HCT116 (cell line): ENCODE results near the gene EDEM3. TPM values are rescaled to one million over a fixed set of nuclear protein-coding genes. Genes with fewer than 3 reads are reported as not detected.

Experiments used
- ATAC-seq: fragments of 200-7000 bp; cut with Tn5 transposase; 2 replicates; pipeline ENCODE4 v1.9.1; 2020; ENCODE audit warnings: mild to moderate bottlenecking, moderate library complexity
- BruUV-seq: library from RNA; stranded (reverse); fragments of 400-500 nt; replicated peaks from 2 replicates; lab custom pipeline; 2021; lab: Mats Ljungman, UMichigan
- CTCF ChIA-PET: fragments of 300-600 bp; sonication (Branson Sonifier 250); formaldehyde crosslinking; loops from one replicate; lab custom pipeline; 2021; ENCODE audit warnings: antibody characterized with exemption; lab: Charles Lee
- POLR2A ChIA-PET: fragments of 300-600, 350-600 bp; sonication (Branson Sonifier 250); formaldehyde crosslinking; loops from one replicate; lab custom pipeline; 2021; ENCODE audit warnings: antibody characterized with exemption; lab: Charles Lee
- RAD21 ChIA-PET, 2 experiments: fragments of 300-600 bp; sonication (Branson Sonifier 250); formaldehyde crosslinking; loops; one replicate each; lab custom pipeline; 2023; ENCODE audit warnings: low total read pairs in 2 of 2; ENCODE audit not compliant: uncharacterized antibody in 2 of 2, unreplicated experiment in 2 of 2, low non-redundant PET in 1 of 2; lab: Charles Lee
- DNase-seq: peaks from one replicate; pipeline ENCODE4 v3.0.0-alpha.2; 2010; ENCODE audit warnings: low read depth, low spot score
- H2AFZ ChIP-seq: fragments of 200-600 bp; shearing (Covaris generic), sonication (generic); 2 replicates; pipeline ENCODE4 v1.6.1; 2017; ENCODE audit warnings: low read depth, mixed run types, mixed read lengths, antibody characterized with exemption, low read length; ENCODE audit not compliant: poor library complexity, severe bottlenecking
- H3K27ac ChIP-seq: 2 replicates; pipeline ENCODE4 v1.5.1; 2012; ENCODE audit warnings: low read depth, low read length
- H3K27me3 ChIP-seq: fragments of 200-600 bp; sonication (generic); 2 replicates; pipeline ENCODE4 v1.6.1; 2016; ENCODE audit warnings: mixed run types, low read length, mixed read lengths; ENCODE audit not compliant: insufficient read depth
- H3K36me3 ChIP-seq, 2 experiments: fragments of 200-500 bp in 1 of 2; fragments of 200-600 bp in 1 of 2; sonication (Bioruptor generic) in 1 of 2; sonication (generic) in 1 of 2; 2 replicates each; pipeline versions ENCODE4 v1.5.1 to v1.6.1; 2014 to 2016; ENCODE audit warnings: low read length in 2 of 2, inconsistent platforms in 1 of 2, mixed read lengths in 1 of 2, mixed run types in 1 of 2; ENCODE audit not compliant: insufficient read depth in 2 of 2, control insufficient read depth in 1 of 2
- H3K4me1 ChIP-seq, 2 experiments: fragments of 200-600 bp in 1 of 2; sonication (generic) in 1 of 2; 2 replicates each; pipeline versions ENCODE4 v1.5.1 to v1.6.1; 2012 to 2017; ENCODE audit warnings: low read length in 2 of 2, inconsistent platforms in 1 of 2, mild to moderate bottlenecking in 1 of 2, mixed read lengths in 1 of 2, mixed run types in 1 of 2, moderate library complexity in 1 of 2; ENCODE audit not compliant: insufficient read depth in 2 of 2, control insufficient read depth in 1 of 2
- H3K4me2 ChIP-seq: fragments of 200-600 bp; sonication (generic); 2 replicates; pipeline ENCODE4 v1.6.1; 2017; ENCODE audit warnings: mixed run types, low read length, mixed read lengths
- H3K4me3 ChIP-seq, 2 experiments: fragments of 200-600 bp in 1 of 2; sonication (generic) in 1 of 2; replicated peaks in 1 of 2; 2 replicates each; pipeline ENCODE4 v1.5.1; 2011 to 2016; ENCODE audit warnings: low read length in 2 of 2, control low read depth in 1 of 2, low read depth in 1 of 2, mild to moderate bottlenecking in 1 of 2, mixed read lengths in 1 of 2, mixed run types in 1 of 2
- H3K79me2 ChIP-seq: fragments of 200-600 bp; sonication (generic); 2 replicates; pipeline ENCODE4 v1.6.1; 2017; ENCODE audit warnings: mild to moderate bottlenecking, mixed run types, low read length, moderate library complexity, mixed read lengths; ENCODE audit not compliant: insufficient read depth
- H3K9ac ChIP-seq: fragments of 200-600 bp; sonication (generic); 2 replicates; pipeline ENCODE4 v1.6.1; 2016; ENCODE audit warnings: low read length, mixed read lengths
- H3K9me2 ChIP-seq: fragments of 200-600 bp; sonication (generic), shearing (Covaris generic); 2 replicates; pipeline ENCODE4 v1.6.1; 2017; ENCODE audit warnings: mixed run types, mild to moderate bottlenecking, moderate library complexity; ENCODE audit not compliant: insufficient read depth
- H3K9me3 ChIP-seq, 2 experiments: fragments of 200-500 bp in 1 of 2; fragments of 200-600 bp in 1 of 2; sonication (Bioruptor generic) in 1 of 2; sonication (generic) in 1 of 2; 2 replicates each; pipeline ENCODE4 v1.6.1; 2014 to 2017; ENCODE audit warnings: low read length in 2 of 2, mixed read lengths in 2 of 2, inconsistent platforms in 1 of 2, low read depth in 1 of 2, mild to moderate bottlenecking in 1 of 2, mixed run types in 1 of 2, moderate library complexity in 1 of 2; ENCODE audit not compliant: control insufficient read depth in 1 of 2, insufficient read depth in 1 of 2
- H4K20me1 ChIP-seq: fragments of 200-600 bp; sonication (generic), shearing (Covaris generic); 2 replicates; pipeline ENCODE4 v1.6.1; 2017; ENCODE audit warnings: mixed run types, mild to moderate bottlenecking, moderate library complexity; ENCODE audit not compliant: insufficient read depth
- ATF3 ChIP-seq: IDR thresholded peaks from 2 replicates; pipeline ENCODE4 v1.6.1; 2012
- CBX3 ChIP-seq: IDR thresholded peaks from 2 replicates; pipeline ENCODE4 v1.6.1; 2012; ENCODE audit warnings: low read depth
- CEBPB ChIP-seq: IDR thresholded peaks from 2 replicates; pipeline ENCODE4 v1.6.1; 2012; ENCODE audit warnings: low read depth
- EGR1 ChIP-seq: IDR thresholded peaks from 2 replicates; pipeline ENCODE4 v1.6.1; 2012; ENCODE audit warnings: low read depth
- EZH2 ChIP-seq: fragments of 200-600 bp; sonication (generic); IDR thresholded peaks from 2 replicates; pipeline ENCODE4 v1.6.1; 2017; ENCODE audit warnings: antibody characterized with exemption, mixed run types
- POLR2A ChIP-seq: IDR thresholded peaks from 2 replicates; pipeline ENCODE4 v1.7.0; 2011; ENCODE audit warnings: borderline replicate concordance; ENCODE audit not compliant: insufficient read depth, insufficient read length; ENCODE audit errors: extremely low read depth
- POLR2AphosphoS5 ChIP-seq: IDR thresholded peaks from 2 replicates; pipeline ENCODE4 v1.6.1; 2011; ENCODE audit warnings: mild to moderate bottlenecking, low read depth, low read length, moderate library complexity
- RAD21 ChIP-seq: IDR thresholded peaks from 2 replicates; pipeline ENCODE4 v1.6.1; 2012; ENCODE audit warnings: low read depth, mild to moderate bottlenecking
- SRF ChIP-seq: IDR thresholded peaks from 2 replicates; pipeline ENCODE4 v1.6.1; 2012; ENCODE audit warnings: low read depth
- TCF7L2 ChIP-seq: IDR thresholded peaks from 2 replicates; pipeline ENCODE4 v1.7.0; 2011; ENCODE audit warnings: borderline replicate concordance, inconsistent platforms; ENCODE audit not compliant: insufficient read depth, insufficient read length; ENCODE audit errors: extremely low read depth
- intact Hi-C: fragments of 100-400 bp; cut with micrococcal nuclease; formaldehyde crosslinking; loops from 2 replicates; pipeline ENCODE4 v1.10.0; 2022
- total RNA-seq: library from RNA; stranded (reverse); gene quantifications from one replicate; pipeline ENCODE4 v1.2.1, GENCODE V29; 2021; ENCODE audit not compliant: unreplicated experiment
- TF ChIP-seq, protein P1 (sequence below), 3 experiments: fragments of 200-600 bp in 1 of 3; sonication (generic) in 1 of 3; IDR thresholded peaks in 2 of 3; conservative IDR thresholded peaks in 1 of 3; 2 replicates each; pipeline ENCODE4 v1.5.1; 2012 to 2017; ENCODE audit warnings: low read depth in 2 of 3, low read length in 2 of 3, antibody characterized with exemption in 1 of 3, borderline replicate concordance in 1 of 3, control low read depth in 1 of 3, mild to moderate bottlenecking in 1 of 3, mixed read lengths in 1 of 3, mixed run types in 1 of 3, moderate library complexity in 1 of 3; ENCODE audit not compliant: insufficient read depth in 1 of 3

The EDEM3 gene
- total RNA-seq, 1 experiment from 2014 or later, result 14.9 TPM

GRCh38 chr1:184781941-184782340 lies 27.3 kb upstream of the EDEM3 start:
- no peak overlapping the region for H3K4me2 ChIP-seq
- H3K9me2 ChIP-seq, result no peaks in the 10 kb centered on the region
- no peak overlapping the region for H3K27ac ChIP-seq
- H3K9ac ChIP-seq, result no peak overlapping the region
- ATAC-seq (no peak), DNase-seq (no peak)
- H2AFZ ChIP-seq, result no peak overlapping the region
- no peak overlapping the region for H3K4me3 ChIP-seq
- H3K36me3 ChIP-seq, result no peaks in the 10 kb centered on the region
- POLR2A ChIA-PET, result no interaction called here
- no peaks in the 10 kb centered on the region for H3K79me2 ChIP-seq
- no peaks in the 10 kb centered on the region; a peak in 1 of 4 replicates for H3K9me3 ChIP-seq
- no peaks in the 10 kb centered on the region for H3K4me1 ChIP-seq
- no peaks in the 10 kb centered on the region for H4K20me1 ChIP-seq
- intact Hi-C loops, result no loop called here
- CTCF ChIA-PET, result no interaction called here
- no peaks in the 10 kb centered on the region for H3K27me3 ChIP-seq
- RAD21 ChIA-PET, result interaction anchor here in 1 of 2 experiments (0.6 kb wide), 1 partner anchor 77 kb away, joined by 6 read pairs; no protein-coding TSS in a partner anchor
- no peak for TF ChIP-seq CBX3
- TF ChIP-seq, protein P1, sequence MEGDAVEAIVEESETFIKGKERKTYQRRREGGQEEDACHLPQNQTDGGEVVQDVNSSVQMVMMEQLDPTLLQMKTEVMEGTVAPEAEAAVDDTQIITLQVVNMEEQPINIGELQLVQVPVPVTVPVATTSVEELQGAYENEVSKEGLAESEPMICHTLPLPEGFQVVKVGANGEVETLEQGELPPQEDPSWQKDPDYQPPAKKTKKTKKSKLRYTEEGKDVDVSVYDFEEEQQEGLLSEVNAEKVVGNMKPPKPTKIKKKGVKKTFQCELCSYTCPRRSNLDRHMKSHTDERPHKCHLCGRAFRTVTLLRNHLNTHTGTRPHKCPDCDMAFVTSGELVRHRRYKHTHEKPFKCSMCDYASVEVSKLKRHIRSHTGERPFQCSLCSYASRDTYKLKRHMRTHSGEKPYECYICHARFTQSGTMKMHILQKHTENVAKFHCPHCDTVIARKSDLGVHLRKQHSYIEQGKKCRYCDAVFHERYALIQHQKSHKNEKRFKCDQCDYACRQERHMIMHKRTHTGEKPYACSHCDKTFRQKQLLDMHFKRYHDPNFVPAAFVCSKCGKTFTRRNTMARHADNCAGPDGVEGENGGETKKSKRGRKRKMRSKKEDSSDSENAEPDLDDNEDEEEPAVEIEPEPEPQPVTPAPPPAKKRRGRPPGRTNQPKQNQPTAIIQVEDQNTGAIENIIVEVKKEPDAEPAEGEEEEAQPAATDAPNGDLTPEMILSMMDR (IDR thresholded peaks at IDR 0.05 in 2 of 3, conservative IDR thresholded peaks at IDR 0.05 in 1 of 3; ENCODE audit: borderline replicate concordance in 1 of 3, insufficient read depth in 1 of 3, low read depth in 2 of 3, low read length in 2 of 3), result no peak
- no peak for TF ChIP-seq POLR2AphosphoS5
- TF ChIP-seq EGR1, result no peak
- TF ChIP-seq RAD21, result no peak
- TF ChIP-seq CEBPB, result no peak
- no peak for TF ChIP-seq POLR2A
- TF ChIP-seq SRF, result no peak
- no peak for TF ChIP-seq EZH2
- no peak for TF ChIP-seq TCF7L2
- no peak for TF ChIP-seq ATF3
- no TSS peak for BruUV-seq
